ENCODE results near the gene MOB1A.
"Not testable (repeated sequence)": the region's sequence is repeated elsewhere in the genome, so short reads cannot be mapped to it uniquely, and the experiment has no call there.

The MOB1A gene

DNA sequence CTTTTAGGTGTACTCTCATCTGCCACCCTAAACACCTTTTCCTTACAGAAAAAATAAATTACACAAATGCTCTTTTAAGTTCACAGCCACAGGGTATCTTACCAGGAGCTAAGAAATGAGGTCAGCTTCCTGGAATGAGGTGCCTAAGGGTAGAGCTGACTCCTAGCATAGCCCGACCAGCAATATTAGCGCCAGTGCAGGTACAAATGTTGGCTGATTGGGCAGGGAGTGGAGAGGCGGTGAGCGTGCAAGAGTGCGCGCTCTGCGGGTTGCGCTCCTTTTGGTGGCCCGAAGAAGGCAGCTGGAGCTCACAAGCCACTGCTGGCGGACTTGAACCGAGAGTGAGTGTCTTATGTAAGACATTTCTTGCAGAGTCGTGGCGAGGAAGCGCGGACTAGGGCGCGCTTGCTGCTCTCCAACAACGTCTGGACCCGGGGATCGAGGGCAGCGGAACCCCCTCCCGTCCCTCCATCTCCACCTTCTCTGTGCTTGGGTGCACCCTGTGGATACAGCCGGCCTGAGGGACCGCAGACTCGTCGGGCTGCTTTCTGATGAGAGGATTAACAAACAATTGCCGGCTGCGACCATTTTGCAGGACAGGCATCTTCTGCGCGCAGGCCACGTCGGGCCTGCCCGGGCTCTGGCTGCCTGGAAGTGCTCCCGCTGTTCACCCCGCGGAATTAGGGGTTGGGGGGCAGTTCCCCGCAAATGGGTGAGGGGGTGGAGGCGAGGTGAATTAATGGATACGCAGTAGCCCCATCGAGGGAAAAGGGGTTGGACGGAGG is 48.3 kb downstream of the MOB1A start:
- no peak for TF ChIP-seq CTCF (IDR thresholded peaks at IDR 0.05; ENCODE audit: extremely low read depth, missing control alignments)
- no peak for DNase-seq (ENCODE audit: low spot score)

- DNase-seq (ENCODE audit: low spot score): no peak
- no peak for TF ChIP-seq CTCF (IDR thresholded peaks at IDR 0.05; ENCODE audit: extremely low read depth, missing control alignments)
Observed at GRCh38 chr2:74128206-74128605, 50.5 kb downstream of the MOB1A start.

- DNase-seq (ENCODE audit: low spot score): not testable (repeated sequence)
Observed at GRCh38 chr2:74123955-74124354, 54.7 kb downstream of the MOB1A start.

DNA sequence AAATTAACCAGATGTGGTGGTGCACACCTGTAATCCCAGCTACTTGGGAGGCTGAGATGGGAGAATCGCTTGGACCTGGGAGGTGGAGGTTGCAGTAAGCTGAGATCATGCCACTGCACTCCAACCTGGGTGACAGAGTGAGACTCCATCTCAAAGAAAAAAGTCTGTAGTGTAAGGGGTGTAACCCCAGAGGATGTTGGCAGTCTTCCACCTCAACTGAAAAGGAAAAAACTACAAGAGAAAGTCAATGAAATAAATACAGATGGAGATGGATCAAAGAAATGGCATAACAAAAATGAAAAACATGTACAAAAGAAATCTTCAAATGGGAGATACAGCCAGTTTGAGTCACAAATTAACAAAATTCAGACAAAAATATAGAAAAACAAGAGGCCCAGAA is 56.8 kb downstream of the MOB1A start:
- not testable (repeated sequence) for DNase-seq (ENCODE audit: low spot score)

DNA sequence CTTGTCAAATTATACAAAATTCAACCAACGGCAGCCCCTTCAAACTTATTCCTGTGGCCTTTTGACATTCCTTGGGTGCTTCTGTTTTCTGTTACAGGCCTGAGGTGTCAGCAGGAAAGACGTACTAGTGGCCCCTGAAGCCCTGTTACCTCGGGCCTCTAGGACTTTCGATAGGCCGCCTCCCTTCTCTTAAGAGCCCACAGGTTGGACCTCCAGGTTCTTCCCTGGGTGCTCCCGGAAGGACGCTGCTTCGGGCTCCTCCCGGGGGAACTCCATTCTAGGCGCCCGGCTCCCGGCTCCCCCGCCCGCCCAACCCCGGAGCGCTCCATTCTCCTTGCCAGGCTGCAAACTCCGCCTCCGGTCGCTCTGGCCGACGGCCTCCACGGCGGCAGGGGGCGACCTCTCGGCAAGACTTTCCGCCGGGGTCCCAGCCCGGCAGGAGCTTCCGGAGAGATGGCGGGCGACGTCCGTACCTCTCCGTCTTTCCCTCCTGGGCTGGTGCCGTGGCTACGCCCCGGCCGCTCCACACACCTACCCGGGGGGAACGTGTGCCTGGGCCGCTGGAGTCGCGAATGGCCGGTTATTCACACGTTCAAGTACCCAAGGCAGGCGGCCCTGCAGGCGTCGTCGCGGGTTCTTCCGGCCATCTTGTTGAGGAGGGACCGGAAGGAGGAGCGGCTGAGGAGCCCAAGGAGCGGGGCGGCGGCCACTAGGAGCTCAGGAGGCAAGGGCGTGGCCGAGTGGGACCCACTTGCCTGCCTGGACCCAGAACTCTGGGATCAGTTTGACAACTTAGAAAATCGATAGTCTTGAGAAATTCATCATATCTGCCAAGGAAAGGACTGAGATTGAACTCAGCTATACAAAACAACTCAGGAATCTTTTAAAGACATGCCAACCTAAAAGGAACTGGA is 58.5 kb downstream of the MOB1A start:
- TF ChIP-seq CTCF (IDR thresholded peaks at IDR 0.05; ENCODE audit: extremely low read depth, missing control alignments): peak; percentile 68
- peak; percentile 95 for DNase-seq (ENCODE audit: low spot score)

DNA sequence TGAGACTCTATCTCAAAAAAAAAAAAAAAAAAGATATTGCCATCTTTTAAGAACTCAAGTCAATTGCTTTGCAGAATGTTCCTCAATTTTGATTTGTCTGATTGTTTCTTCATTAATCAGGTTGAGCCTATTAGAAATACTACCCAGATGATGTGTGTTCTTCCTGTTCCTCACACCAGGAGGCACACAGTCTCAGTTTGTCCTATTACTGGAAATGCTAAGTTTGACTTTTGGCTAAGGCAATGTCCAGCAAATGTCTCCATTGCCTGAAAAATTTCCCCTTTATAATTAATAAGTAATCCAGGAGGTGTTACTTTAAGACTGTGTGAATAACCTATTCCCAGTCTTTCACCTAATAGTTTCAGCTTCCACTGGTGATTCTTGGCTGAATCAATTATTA is 59.3 kb downstream of the MOB1A start:
- TF ChIP-seq CTCF (IDR thresholded peaks at IDR 0.05; ENCODE audit: extremely low read depth, missing control alignments): no peak
- no peak for DNase-seq (ENCODE audit: low spot score)

DNA sequence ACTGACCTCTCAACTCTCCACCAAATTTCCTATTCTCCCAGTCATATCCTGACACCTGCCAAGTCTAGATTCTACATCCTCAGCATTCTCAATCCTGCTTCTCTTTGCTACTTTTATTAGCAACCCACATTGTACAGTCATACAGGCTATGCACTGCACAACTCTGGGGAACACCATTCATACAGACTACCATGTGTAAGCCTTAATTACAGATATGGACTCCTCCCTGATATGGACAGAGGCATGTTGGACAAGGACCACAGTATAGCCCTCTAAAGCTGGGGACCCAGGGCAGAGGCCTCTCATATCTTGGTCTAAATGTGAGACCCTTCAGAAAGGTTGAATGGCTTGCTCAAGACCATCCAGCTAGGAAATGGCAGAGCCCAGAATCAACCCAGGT is 67.3 kb downstream of the MOB1A start:
- TF ChIP-seq CTCF (IDR thresholded peaks at IDR 0.05; ENCODE audit: extremely low read depth, missing control alignments): no peak

GRCh38 chr2:74110537-74110936 is 68.1 kb downstream of the MOB1A start:
- TF ChIP-seq CTCF (IDR thresholded peaks at IDR 0.05; ENCODE audit: extremely low read depth, missing control alignments): no peak
- no peak for DNase-seq (ENCODE audit: low spot score)

More for the DNA sequence above, 67.3 kb downstream of the MOB1A start:
- no peak for DNase-seq (ENCODE audit: low spot score)

Measured in GM20000 (cell line).